Omental fat pad (tissue), 4 donors: ENCODE data around the gene GIT1. TPM values are rescaled to one million over a fixed set of nuclear protein-coding genes. Genes with fewer than 3 reads are reported as not detected.

Experiments
- ATAC-seq: fragments of 150-250 bp; one replicate; pipeline ENCODE4 v1.9.1; 2016; ENCODE audit warnings: mild to moderate bottlenecking, moderate library complexity; ENCODE audit not compliant: low FRiP score
- DNase-seq: peaks from one replicate; pipeline ENCODE4 v3.0.0-alpha.2; 2019; ENCODE audit warnings: low spot score
- total RNA-seq, 4 donors: library from RNA; depleted of rRNA; stranded (reverse); fragments of >200 nt; gene quantifications; one replicate each; pipeline ENCODE4 v1.1.0, GENCODE V29; 2016
- TF ChIP-seq, protein P1 (sequence below), 3 donors: fragments of 450-650 bp; IDR thresholded peaks; one replicate each; pipeline ENCODE4 v1.5.1; 2016 to 2017; ENCODE audit warnings: antibody characterized with exemption in 3 of 3, mild to moderate bottlenecking in 3 of 3, moderate library complexity in 2 of 3

The GIT1 gene
- total RNA-seq, 4 donors from 2014 or later: 24.4 to 73.6 (median 37.3) TPM

DNA sequence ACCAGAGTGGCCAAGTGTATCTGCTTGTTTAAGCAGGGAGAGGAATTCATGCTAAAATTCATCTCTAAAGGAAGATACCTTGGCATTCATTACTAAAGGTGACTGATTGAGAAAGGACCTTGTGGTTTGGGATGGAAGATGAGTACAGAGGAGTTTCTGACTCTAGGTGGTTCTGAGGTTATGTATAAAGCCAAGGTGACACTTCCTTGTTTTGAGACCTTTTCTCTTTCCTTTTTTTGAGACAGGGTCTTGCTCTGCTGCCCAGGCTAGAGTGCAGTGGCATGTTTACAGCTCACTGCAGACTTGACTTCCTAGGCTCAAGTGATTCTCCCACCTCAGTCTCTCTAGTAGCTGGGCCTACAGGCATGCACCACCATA is 31.7 kb downstream of the GIT1 start:
- no peak for DNase-seq
- peak; percentile 9 for ATAC-seq

DNA sequence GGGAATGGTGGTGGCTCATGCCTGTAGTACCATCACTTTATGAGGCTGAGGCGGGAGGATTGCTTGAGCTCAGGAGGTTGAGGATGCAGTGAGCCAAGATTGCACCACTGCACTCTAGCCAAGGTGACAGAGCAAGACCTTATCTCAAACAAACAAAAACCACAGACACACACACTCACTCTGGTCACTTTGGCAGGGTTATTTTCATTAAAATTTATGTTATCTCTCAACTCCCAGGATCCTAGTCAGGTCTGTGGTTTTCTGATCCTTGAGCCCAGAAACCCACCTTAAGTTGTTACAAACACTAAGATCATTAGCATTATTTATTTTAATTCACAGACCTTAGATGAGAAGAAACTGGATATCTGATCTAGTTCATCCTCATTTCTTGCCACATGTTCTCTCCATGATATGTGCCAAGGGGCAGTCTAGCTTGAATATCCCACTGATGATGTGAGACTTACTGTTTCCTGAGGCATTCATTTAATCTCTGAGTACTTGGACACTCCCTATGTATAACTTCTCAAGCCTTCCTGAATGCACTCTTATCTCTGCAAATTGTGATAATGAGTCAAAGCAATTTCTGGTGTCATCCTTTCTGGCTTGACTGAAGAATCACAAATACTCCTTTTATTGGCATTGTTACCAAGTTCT is 32.2 kb downstream of the GIT1 start:
- DNase-seq (no peak), ATAC-seq (peak; percentile 80)
- TF ChIP-seq, protein P1, sequence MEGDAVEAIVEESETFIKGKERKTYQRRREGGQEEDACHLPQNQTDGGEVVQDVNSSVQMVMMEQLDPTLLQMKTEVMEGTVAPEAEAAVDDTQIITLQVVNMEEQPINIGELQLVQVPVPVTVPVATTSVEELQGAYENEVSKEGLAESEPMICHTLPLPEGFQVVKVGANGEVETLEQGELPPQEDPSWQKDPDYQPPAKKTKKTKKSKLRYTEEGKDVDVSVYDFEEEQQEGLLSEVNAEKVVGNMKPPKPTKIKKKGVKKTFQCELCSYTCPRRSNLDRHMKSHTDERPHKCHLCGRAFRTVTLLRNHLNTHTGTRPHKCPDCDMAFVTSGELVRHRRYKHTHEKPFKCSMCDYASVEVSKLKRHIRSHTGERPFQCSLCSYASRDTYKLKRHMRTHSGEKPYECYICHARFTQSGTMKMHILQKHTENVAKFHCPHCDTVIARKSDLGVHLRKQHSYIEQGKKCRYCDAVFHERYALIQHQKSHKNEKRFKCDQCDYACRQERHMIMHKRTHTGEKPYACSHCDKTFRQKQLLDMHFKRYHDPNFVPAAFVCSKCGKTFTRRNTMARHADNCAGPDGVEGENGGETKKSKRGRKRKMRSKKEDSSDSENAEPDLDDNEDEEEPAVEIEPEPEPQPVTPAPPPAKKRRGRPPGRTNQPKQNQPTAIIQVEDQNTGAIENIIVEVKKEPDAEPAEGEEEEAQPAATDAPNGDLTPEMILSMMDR (IDR thresholded peaks at IDR 0.05): no peak

More for the DNA sequence above, 31.7 kb downstream of the GIT1 start:
- TF ChIP-seq, protein P1 (IDR thresholded peaks at IDR 0.05): no peak

DNA sequence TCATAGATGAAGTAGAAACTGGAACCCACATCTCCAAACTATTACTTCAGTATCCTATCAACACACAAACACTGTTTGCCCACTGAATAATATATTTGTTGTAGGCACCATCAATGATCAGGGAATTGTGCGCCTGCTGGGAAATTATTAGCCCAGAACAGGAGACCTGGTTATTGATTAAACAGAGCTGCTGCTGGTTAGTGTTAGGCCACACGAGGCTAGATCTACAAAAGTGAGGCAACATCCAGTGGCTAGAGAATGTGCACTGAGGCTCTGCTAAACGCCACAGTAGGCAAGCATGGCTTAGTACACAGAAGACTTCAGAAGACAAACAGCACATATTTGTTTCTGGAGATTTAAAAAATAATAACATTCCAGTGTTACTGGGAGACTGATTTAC is 33.6 kb downstream of the GIT1 start:
- no peak for ATAC-seq
- no peak for DNase-seq
- TF ChIP-seq, protein P1 (IDR thresholded peaks at IDR 0.05): no peak

DNA sequence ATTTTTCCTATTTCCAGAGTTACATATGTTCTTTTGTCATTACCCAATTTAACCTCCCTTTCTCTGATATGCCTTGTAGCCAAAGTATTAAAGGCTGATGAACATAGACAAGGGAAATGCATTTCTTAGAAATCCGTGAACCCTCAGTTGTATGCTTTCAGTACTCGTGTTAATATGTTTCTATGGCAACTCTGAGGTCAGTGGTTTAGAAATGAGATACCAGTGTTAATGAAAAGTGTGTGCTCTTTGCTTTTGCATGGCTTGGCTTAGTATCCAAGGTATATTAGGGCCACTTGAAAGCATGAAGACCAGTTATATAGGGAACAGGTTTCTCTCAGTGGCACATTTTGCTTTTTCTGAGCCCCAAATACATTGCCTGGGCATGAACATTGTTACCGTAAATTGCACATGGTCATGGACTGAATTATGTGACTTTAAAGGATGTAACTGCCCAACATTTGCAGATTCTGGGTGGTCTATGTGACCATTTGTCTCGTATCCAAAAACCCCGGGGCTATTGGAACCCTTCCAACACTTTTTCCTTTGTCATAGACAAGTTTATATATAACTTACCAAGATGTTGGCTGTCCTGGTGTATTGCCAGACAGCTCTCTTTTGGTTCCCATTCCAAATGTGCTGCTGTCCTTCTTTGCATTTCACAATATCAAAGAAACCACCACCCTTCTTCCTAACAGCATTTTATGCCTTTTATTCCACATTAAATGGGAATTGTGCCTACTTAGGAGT is 40.1 kb downstream of the GIT1 start:
- TF ChIP-seq, protein P1 (IDR thresholded peaks at IDR 0.05): no peak
- DNase-seq: no peak
- ATAC-seq: no peak

DNA sequence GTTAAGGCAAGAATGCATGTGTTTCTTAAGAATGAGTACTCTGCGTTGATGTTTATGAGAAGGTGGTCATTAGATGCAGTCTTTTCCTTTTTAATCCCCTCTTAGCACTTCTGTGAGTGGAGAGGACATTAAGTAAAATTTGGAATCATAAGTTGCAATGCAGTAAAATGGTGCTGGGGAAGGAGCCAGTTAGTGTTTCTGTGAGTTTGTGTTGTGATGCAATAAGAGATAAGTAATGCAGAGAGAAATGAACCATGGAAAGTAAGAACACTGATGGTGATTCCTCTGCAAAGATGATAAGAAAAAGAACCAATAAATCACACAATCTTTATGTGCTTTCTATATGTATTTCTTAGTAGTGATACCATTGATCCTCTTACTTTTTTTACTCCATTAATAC is 42.6 kb downstream of the GIT1 start:
- TF ChIP-seq, protein P1 (IDR thresholded peaks at IDR 0.05): no peak
- DNase-seq (no peak), ATAC-seq (no peak)

DNA sequence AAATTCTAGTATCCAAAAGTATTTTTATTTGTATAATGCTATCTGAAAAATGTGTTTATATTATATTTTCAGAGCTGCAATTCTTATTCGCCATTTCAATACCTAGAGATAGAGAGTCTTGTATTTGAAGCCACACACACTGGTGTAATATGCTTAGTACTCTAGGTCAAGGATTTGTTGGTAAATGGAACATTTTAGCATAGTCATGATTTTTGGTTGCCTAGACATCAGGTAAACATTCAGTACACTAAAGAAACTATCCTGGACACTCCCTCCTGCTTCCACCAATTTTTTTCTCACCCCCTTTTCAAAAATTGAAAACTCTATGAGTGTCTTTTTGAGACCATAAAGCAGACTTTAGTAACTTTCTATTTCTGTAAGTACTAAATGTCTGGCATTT is 43.4 kb downstream of the GIT1 start:
- TF ChIP-seq, protein P1 (IDR thresholded peaks at IDR 0.05): no peak
- DNase-seq: no peak
- ATAC-seq: peak; percentile 69

DNA sequence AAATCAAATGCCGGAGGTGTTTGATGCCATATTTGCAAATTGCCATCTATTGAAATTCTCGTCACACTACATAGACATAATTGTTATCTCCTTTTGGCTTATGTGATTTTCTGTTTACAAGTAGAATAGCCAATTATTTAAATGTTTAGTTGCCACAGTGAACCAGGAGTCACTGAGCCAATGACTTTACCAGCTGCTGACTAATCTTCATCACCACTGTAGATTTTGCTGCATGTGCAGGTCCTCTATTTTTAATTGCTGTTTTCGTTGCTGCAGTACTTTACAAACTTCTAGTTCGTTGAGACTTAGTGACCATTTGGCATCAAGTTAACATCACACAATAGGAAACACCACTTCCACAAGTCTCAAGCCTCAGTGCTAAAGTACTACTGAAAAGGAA is 45.4 kb downstream of the GIT1 start:
- DNase-seq (no peak), ATAC-seq (no peak)
- TF ChIP-seq, protein P1 (IDR thresholded peaks at IDR 0.05): no peak
